Measurements from ENCODE around the gene MIP.

DNA sequence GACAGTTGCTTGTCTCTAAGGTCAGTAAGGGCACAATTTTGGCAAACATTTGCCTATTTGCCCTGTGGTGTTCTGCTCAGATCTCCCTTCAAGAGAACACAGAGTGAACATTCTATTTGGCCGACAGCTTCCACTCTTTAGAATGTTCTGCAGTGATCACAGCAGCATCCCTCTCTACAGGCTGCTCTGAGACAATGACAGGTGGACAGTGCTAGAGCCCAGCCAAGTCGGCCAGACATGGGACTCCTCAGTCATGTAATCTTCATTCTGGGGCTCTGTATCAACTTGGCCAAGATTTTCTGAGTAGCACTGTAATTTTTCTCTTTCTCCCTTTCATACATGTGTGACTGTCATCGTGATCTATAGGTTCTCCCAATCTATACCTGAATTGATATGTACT lies 40.1 kb downstream of the MIP start:
- TF ChIP-seq TAF1 (IDR thresholded peaks at IDR 0.05; ENCODE audit: low read depth) (no peak), SMC3 (conservative IDR thresholded peaks at IDR 0.05; ENCODE audit: poor library complexity) (no peak)
- TF ChIP-seq, protein P1, sequence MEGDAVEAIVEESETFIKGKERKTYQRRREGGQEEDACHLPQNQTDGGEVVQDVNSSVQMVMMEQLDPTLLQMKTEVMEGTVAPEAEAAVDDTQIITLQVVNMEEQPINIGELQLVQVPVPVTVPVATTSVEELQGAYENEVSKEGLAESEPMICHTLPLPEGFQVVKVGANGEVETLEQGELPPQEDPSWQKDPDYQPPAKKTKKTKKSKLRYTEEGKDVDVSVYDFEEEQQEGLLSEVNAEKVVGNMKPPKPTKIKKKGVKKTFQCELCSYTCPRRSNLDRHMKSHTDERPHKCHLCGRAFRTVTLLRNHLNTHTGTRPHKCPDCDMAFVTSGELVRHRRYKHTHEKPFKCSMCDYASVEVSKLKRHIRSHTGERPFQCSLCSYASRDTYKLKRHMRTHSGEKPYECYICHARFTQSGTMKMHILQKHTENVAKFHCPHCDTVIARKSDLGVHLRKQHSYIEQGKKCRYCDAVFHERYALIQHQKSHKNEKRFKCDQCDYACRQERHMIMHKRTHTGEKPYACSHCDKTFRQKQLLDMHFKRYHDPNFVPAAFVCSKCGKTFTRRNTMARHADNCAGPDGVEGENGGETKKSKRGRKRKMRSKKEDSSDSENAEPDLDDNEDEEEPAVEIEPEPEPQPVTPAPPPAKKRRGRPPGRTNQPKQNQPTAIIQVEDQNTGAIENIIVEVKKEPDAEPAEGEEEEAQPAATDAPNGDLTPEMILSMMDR (IDR thresholded peaks at IDR 0.05; ENCODE audit: poor library complexity, severe bottlenecking): no peak

All from neural cell (in vitro differentiated cells).